Measurements from ENCODE around the gene PIK3R2.
A peak's percentile ranks its signal among the peaks of the same experiment; 100 is the strongest.

Gene PIK3R2

GRCh38 chr19:18123819-18124218 lies 29.1 kb upstream of the PIK3R2 start:
- no peak for DNase-seq (ENCODE audit: low read depth)

- no peak for DNase-seq (ENCODE audit: low read depth)
Observed at GRCh38 chr19:18126097-18126496, 26.9 kb upstream of the PIK3R2 start.

DNA sequence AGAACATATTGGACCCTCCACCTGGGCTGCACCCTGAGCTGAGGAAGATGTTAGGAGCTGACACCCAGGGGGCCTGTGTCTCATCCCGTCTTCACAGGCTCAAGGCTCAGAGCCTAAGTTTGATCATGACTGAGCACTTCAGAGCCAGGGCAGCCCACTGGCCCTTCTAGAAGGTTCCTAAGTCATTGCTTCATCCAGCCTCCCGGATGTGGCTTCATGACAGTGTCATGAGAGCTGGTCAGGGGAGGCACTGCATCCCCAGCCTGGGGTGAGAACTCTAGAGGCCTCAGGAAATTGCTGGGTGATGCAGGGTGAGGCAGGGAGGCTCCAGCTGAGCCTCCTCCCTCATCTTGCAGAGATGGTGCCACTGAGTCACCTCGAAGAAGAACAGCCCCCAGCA lies 24.9 kb upstream of the PIK3R2 start:
- DNase-seq (ENCODE audit: low read depth), result no peak

DNA sequence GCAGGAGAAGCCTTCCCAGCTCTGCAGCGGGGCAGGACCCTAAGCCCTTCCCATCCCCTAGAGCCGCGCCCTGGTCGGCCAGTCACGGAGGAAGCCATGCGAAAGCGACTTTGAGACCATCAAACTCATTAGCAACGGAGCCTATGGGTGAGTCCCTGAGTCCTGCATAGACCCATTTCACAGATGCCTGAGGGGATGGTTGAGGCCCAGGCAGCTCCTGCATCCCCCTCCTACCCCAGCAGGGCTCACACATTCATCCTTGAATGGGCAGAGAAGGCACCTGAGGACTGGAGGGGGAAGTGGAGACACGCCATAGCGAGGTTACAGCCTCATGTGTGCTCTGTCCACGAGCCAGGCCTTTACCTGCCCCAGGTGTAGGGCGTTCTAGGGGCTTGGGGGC lies 24.2 kb upstream of the PIK3R2 start:
- DNase-seq (ENCODE audit: low read depth), result no peak

GRCh38 chr19:18130523-18131242 lies 22.3 kb upstream of the PIK3R2 start:
- DNase-seq (ENCODE audit: low read depth), result no peak

DNA sequence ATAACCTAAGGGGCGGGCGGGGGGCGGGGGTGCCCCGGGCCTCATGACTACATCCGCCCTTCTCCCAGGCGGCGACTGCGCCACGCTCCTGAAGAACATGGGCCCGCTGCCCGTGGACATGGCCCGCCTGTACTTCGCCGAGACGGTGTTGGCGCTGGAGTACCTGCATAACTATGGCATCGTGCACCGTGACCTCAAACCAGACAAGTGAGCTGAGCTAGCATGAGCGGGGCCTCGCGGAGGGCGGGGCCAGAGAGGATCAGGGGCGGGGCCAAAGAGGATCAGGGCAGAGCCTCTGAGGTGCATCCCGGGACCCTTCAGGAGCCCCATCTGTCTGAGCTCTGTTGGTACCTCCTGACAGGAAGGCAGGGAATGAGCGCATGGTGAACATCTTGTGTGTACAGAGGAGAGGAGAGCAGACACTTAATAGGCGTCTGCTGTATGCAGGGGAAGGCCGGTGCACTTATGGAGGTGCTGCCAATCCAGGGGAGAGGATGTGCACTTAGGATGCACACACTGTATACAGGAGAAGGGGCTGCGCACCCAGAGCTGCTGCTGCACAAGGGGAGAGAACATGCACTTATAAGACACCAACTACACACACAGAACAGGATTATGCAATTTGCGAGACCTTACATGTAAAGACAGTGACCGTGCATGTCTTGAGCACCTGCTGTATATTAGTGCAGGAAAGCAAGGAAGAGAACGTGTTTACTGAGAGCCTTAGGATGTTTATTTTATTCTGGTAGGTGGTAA lies 20.9 kb upstream of the PIK3R2 start:
- no peak for DNase-seq (ENCODE audit: low read depth)

DNA sequence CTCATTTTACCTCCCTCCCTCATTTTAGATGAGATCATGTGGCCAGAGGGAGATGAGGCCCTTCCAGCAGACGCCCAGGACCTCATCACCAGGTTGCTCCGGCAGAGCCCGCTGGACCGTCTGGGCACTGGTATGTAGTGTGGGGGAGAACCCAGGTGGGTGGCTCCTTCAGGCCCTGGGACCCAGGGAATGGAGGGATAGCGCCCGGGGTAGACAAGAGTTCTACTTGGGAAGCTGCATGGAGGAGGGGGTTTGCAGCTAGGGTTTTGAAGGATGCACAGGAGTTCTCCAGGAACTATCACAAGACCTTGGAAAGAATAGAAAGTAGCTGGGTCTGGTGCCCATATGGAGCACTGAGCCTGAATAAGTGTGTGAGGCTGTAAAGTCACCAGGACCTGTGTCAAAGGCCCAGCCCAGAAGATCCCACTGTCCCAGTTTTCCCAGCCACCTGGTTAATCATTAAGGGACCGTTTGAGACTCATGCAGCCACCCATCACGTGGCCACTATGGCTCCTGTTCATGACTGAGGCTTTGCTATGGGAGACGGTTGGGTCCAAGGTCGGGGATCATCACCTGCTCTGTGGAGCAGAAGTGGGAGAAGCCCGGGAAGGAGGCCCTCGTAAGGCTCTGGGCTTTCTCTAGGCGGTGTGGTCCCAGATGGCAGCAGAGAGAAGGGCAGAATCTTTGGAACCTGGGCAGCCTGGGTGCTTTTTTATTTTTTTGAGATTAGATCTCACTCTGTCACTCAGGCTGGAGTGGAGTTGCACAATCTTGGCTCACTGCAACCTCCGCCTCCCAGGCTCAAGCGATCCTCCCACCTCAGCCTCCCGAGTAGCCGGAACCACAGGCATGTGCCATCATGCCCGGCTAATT lies 17.0 kb upstream of the PIK3R2 start:
- no peak for DNase-seq (ENCODE audit: low read depth)

DNA sequence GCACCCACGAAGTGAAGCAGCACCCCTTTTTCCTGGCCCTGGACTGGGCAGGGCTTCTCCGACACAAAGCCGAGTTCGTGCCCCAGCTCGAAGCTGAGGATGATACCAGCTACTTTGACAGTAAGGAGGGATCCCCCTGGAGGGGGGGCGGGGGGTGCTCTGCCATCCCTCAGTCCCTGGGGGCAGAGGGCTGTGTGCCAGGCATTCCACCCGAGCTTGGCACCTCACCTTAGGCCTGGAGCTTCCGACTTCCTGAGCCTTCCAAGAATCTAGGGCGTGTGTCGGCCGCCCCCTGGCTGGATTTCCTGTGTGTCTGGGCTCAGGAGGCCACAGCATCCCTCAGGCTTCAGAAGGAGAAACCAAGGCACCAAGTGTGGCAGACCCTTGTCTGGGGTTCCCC lies 15.7 kb upstream of the PIK3R2 start:
- DNase-seq (ENCODE audit: low read depth), result no peak

GRCh38 chr19:18137657-18138339 lies 15.2 kb upstream of the PIK3R2 start:
- DNase-seq (ENCODE audit: low read depth), result no peak

GRCh38 chr19:18140473-18140872 lies 12.5 kb upstream of the PIK3R2 start:
- no peak for DNase-seq (ENCODE audit: low read depth)

DNA sequence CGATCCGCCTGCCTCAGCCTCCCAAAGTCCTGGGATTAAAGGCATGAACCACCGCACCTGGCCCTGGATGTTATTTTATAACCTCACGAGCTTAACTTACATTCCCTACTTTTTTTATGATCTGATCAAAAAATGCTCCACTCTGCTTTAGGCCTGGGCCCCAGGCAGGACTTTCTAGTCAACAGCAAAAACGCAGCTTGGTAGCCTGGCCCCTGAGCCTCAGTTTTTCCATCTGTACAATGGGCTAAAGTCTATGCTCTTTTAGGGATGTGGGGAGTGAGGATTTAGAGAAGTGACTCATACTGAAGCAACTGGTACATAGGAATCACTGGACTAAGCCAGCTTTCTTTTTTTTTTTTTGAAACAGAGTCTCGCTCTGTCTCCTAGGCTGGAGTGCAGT lies 11.9 kb upstream of the PIK3R2 start:
- no peak for DNase-seq (ENCODE audit: low read depth)

DNA sequence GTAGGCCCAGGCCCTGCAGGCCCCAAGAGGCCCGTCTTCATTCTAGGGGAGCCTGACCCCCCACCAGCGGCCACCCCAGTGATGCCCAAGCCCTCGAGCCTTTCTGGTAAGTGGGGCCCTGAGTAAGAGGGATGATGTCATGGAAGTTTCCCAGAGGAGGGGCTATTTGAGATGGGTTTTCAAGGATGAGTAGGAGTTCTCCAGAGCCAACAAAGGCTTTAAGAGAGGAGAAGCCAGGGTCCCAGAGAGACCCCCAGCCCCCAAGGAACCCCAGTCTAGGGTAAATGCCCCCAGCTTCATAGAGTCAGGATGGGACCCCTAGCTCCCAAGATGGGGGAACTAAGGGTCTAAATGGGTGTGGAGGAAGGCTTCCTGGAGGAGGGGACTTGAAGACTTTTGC lies 9.1 kb upstream of the PIK3R2 start:
- DNase-seq (ENCODE audit: low read depth), result no peak

DNA sequence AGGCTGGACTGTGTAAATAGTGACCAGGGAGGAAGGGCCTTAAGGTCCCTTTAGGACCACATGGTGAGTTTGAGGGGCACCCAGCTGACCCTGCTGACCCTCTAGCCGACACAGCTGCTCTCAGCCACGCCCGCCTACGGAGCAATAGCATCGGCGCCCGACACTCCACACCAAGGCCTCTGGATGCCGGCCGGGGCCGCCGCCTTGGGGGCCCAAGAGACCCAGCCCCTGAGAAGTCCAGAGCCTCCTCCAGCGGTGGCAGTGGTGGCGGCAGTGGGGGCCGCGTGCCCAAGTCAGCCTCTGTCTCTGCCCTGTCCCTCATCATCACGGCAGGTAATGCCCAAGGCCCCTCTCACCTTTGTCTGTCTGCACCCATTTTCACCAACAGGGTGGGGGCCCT lies 8.6 kb upstream of the PIK3R2 start:
- no peak for DNase-seq (ENCODE audit: low read depth)

DNA sequence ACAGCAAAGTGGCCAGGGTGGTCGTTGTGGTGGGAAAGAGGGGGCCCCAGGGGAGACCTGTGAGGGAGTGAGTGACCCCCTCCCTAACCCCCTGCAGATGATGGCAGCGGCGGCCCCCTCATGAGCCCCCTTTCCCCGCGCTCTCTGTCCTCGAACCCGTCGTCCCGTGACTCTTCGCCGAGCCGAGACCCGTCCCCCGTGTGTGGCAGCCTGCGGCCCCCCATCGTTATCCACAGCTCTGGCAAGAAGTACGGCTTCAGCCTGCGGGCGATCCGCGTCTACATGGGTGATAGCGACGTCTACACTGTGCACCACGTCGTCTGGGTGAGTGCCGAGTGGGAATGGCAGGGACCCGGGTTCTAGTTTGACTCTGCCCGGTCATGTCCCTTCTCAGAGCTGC lies 8.1 kb upstream of the PIK3R2 start:
- no peak for DNase-seq (ENCODE audit: low read depth)

GRCh38 chr19:18145391-18145999 lies 7.5 kb upstream of the PIK3R2 start:
- no peak for DNase-seq (ENCODE audit: low read depth)

DNA sequence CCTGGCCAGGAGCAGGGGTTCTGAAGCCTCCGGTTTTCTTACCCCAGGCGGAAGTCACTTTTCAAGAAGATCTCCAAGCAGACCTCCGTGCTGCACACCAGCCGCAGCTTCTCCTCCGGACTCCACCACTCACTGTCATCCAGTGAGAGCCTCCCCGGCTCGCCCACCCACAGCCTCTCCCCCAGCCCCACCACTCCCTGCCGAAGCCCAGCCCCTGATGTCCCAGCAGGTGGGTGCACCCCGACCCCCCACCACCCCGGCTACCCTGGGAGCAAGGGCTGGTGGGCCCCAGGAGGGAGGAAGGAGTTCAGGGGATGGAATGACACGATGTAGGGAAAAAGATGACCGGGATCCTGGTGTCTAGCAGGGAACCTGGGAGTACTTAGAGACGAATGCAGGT lies 5.6 kb upstream of the PIK3R2 start:
- no peak for DNase-seq (ENCODE audit: low read depth)

- DNase-seq (ENCODE audit: low read depth), result no peak
Observed at GRCh38 chr19:18149596-18149975, 3.4 kb upstream of the PIK3R2 start.

GRCh38 chr19:18150776-18151624 lies 2.0 kb upstream of the PIK3R2 start:
- DNase-seq (ENCODE audit: low read depth), result no peak

DNA sequence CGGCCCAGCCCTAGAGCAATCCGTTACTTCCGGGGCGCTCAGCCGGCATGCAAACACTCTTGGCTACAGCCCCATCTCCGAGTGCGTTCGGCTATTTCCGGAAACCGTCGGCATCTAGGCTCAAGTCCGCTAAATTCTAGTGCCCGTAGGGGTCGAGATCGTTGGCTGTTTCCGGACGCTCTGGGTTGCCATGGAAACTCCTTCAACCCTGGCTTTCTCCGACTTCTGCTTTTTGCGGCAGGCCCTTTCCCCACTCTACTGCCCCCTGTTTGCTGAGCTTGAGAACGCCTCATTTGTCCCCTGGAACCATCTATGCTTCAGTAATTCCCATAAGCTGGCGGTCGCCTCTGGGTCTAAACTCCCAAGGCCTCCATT lies 534 bp upstream of the PIK3R2 start:
- peak; percentile 95 for DNase-seq (ENCODE audit: low read depth)

DNA sequence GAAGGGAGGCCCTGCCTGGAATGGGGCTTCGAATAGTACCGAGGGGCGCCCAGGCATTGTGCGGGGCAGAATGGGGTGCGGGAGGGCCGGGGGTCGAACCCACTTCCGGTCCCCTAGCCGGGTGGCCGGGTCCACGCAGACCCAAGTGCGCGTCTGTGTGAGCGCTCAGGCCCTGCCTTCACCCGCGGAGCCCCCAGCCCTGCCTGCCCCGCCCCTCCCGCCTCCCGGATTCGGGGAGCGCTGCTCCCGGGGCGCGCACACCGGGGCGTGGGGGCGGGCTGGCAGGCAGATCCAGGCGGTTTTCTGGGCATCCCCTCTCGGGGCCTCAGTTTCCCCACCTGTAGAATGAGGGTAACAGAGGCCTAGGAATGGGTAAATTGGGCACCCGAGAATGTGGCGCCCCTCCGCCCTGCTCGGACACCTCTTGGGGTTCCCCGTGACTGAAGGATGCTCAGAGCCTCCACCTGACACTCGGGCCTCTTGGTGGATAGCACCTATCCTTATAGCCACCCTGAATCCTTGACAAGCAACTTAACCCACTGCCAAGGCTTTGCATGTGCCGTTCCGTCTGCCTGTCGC lies 682 bp downstream of the PIK3R2 start:
- no peak for DNase-seq (ENCODE audit: low read depth)

Measured in HS-27A (cell line).